A549 treated with CpdA at 1 μM for 4 hours (cell line): ENCODE data around the gene APBB1. TPM values are rescaled to one million over a fixed set of nuclear protein-coding genes. Genes with fewer than 3 reads are reported as not detected.

Experiments used
- total RNA-seq: library from RNA; stranded (reverse); fragments of 200-300 nt; extraction: Qiagen RNA extraction; gene quantifications from 5 replicates; pipeline ENCODE4 v1.2.3, GENCODE V29; 2022; ENCODE audit warnings: low read depth

APBB1 gene
- total RNA-seq, result 18.1 to 23.2 TPM (median 18.6 TPM) in 5 replicates

DNA sequence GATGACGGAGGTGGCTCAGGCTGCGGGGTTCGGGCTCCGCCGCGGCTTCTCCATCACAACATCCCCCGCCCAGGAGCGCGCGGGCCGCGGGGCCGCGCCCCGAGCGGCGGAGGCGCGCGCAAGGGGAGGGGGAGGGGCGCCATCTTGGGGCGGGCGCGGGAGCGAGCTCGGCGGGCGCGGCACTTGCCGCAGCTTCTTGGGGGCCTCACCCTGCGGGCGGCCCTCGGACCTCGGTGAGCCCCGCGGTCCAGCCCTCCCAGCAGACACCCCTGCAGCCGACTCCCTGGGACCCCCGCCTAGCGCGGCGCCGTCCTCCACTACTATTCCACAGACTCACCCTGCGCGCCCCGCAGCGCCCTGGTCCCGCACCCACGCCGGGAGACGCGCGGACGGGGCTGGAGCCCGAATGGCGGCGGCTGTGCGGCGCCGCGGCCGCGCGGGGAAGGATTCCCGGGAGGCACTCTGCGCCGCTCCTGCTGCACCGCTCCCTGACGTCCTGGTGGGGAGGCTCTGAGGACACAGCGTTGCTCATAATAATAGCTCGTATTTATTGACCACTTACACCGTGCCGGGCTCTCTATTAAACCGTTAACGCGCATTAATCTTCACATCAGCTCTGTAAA is at the start of gene APBB1:
APBB1 (minus strand) TSS at position 86 of the 623 bp plus-strand sequence. CDS start 7,747 bp downstream, outside the sequence.

DNA sequence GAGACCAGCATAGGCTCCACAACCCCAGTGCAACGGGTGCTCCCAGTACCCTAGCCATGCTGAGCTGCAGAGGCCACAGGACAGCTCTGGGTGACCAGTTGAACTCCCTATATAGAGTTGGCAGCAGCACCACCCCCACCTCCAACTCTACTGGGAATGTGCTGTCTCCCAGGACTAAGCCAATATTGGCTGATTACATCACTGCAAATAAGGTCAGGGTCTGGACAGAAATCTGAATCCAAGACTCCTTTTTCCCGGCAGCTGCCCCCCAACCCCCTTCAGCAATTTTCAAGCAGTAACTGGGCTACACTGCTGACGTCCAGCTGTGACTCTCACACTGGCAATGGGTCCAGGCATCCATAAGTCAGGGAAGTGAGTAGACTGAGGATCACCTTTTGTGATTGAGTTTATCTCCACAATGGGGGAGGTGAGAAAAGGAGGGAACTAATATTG is 22.0 kb upstream of the APBB1 start, which contains the start of gene HPX:
HPX (minus strand) TSS at position 82 of the 453 bp plus-strand sequence; CDS start at position 58, 24 bp downstream.

GRCh38 chr11:6389905-6390717 is 28.8 kb downstream of the APBB1 start, which contains the start of gene SMPD1:
Gene SMPD1 (plus strand): TSS chr11:6390474. CDS start chr11:6390599, 125 bp downstream.

Other genes with a start within 250 kb of the APBB1 start
- not detected in 5 replicates for gene OR52B2, start 248.8 kb downstream of the APBB1 start, total RNA-seq
- not detected in 5 replicates for gene OR52W1, start 219.9 kb downstream of the APBB1 start, total RNA-seq
- not detected in 5 replicates for gene C11orf42, start 213.5 kb downstream of the APBB1 start, total RNA-seq
- gene FHIP1B, start 184.5 kb downstream of the APBB1 start, total RNA-seq, result 15.1 to 19.4 TPM (median 16.2 TPM) in 5 replicates
- gene CNGA4, start 180.0 kb downstream of the APBB1 start, total RNA-seq, result 0.06 to 0.18 TPM in 2 of 5 replicates, not detected in the others
- gene CCKBR, start 159.3 kb downstream of the APBB1 start, total RNA-seq, result not detected in 5 replicates
- gene CAVIN3, start 98.6 kb downstream of the APBB1 start, total RNA-seq, result 24.9 to 33.9 TPM (median 27.9 TPM) in 5 replicates
- gene SMPD1, start 28.6 kb downstream of the APBB1 start, total RNA-seq, result 9.9 to 12.3 TPM (median 11.3 TPM) in 5 replicates
- gene HPX, start 21.9 kb upstream of the APBB1 start, total RNA-seq, result 0.31 to 0.65 TPM (median 0.55 TPM) in 5 replicates
- 13.6 to 20.7 TPM (median 17.7 TPM) in 5 replicates for gene TRIM3, start 54.8 kb upstream of the APBB1 start, total RNA-seq
- gene ARFIP2, start 62.2 kb upstream of the APBB1 start, total RNA-seq, result 55.9 to 64.6 TPM (median 58.3 TPM) in 5 replicates
- 26.4 to 35.2 TPM (median 33.0 TPM) in 5 replicates for gene TIMM10B, start 62.4 kb upstream of the APBB1 start, total RNA-seq
- 2.6 to 3.8 TPM (median 3.3 TPM) in 5 replicates for gene DNHD1, start 78.2 kb upstream of the APBB1 start, total RNA-seq
- 27.5 to 36.0 TPM (median 32.8 TPM) in 5 replicates for gene RRP8, start 184.5 kb upstream of the APBB1 start, total RNA-seq
- gene ILK, start 184.7 kb upstream of the APBB1 start, total RNA-seq, result 100.0 to 124 TPM (median 120 TPM) in 5 replicates
- gene TAF10, start 193.1 kb upstream of the APBB1 start, total RNA-seq, result 164 to 262 TPM (median 213 TPM) in 5 replicates
- 41.5 to 52.4 TPM (median 46.7 TPM) in 5 replicates for gene TPP1, start 200.3 kb upstream of the APBB1 start, total RNA-seq
- gene DCHS1, start 236.7 kb upstream of the APBB1 start, total RNA-seq, result 0.09 to 0.14 TPM (median 0.11 TPM) in 5 replicates